SK-N-SH treated with all-trans-retinoic acid at 6 μM for 48 hours (cell line): ENCODE measurements around the gene DHRS12.
A peak's percentile ranks its signal among the peaks of the same experiment; 100 is the strongest.

ENCODE experiments used
- ATAC-seq: fragments of 200-7000 bp; cut with Tn5 transposase; 3 replicates; pipeline ENCODE4 v1.9.1; 2020; ENCODE audit warnings: mild to moderate bottlenecking, moderate library complexity
- ARNTL ChIP-seq: fragments of 450-650 bp; formaldehyde crosslinking; IDR thresholded peaks from 2 replicates; pipeline ENCODE4 v1.5.0; 2020; ENCODE audit warnings: low read depth, mild to moderate bottlenecking, moderate library complexity, borderline replicate concordance
- CREB5 ChIP-seq: fragments of 250-450 bp; sonication (Bioruptor Pico); IDR thresholded peaks from 2 replicates; pipeline ENCODE4 v1.5.1; 2020; ENCODE audit warnings: low read depth, mild to moderate bottlenecking, moderate library complexity
- CSRNP3 ChIP-seq: fragments of 250-450 bp; sonication (Bioruptor Pico); IDR thresholded peaks from 2 replicates; pipeline ENCODE4 v1.5.1; 2021; ENCODE audit warnings: mild to moderate bottlenecking, moderate library complexity
- ESRRG ChIP-seq: fragments of 250-450 bp; sonication (Bioruptor Pico); IDR thresholded peaks from 2 replicates; pipeline ENCODE4 v1.6.1; 2021; ENCODE audit warnings: mild to moderate bottlenecking
- GLIS3 ChIP-seq: fragments of 250-450 bp; sonication (Bioruptor Pico); IDR thresholded peaks from 2 replicates; pipeline ENCODE4 v1.5.0; 2020; ENCODE audit warnings: mild to moderate bottlenecking, moderate library complexity
- ISL1 ChIP-seq: fragments of 250-450 bp; sonication (Bioruptor Pico); IDR thresholded peaks from 2 replicates; pipeline ENCODE4 v2.1.2; 2022; ENCODE audit warnings: mild to moderate bottlenecking, moderate library complexity
- OSR1 ChIP-seq: fragments of 250-450 bp; sonication (Bioruptor Pico); IDR thresholded peaks from 2 replicates; pipeline ENCODE4 v1.8.0; 2022; ENCODE audit warnings: moderate library complexity, mild to moderate bottlenecking, inconsistent platforms
- PATZ1 ChIP-seq: fragments of 250-450 bp; sonication (Bioruptor Pico); IDR thresholded peaks from 2 replicates; pipeline ENCODE4 v1.8.0; 2020; ENCODE audit warnings: mild to moderate bottlenecking, moderate library complexity, borderline replicate concordance
- POU6F1 ChIP-seq: fragments of 250-450 bp; sonication (Bioruptor Pico); IDR thresholded peaks from 2 replicates; pipeline ENCODE4 v1.8.0; 2021; ENCODE audit warnings: low read depth, mild to moderate bottlenecking, moderate library complexity, borderline replicate concordance
- RARB ChIP-seq: fragments of 250-450 bp; sonication (Bioruptor Pico); IDR thresholded peaks from 2 replicates; pipeline ENCODE4 v1.8.0; 2021; ENCODE audit warnings: mild to moderate bottlenecking, moderate library complexity
- SNAI2 ChIP-seq: fragments of 250-450 bp; sonication (Bioruptor Pico); IDR thresholded peaks from 2 replicates; pipeline ENCODE4 v1.5.0; 2020; ENCODE audit warnings: mild to moderate bottlenecking, moderate library complexity
- TCF4 ChIP-seq: fragments of 250-450 bp; sonication (Bioruptor Pico); IDR thresholded peaks from 2 replicates; pipeline ENCODE4 v1.8.0; 2021; ENCODE audit warnings: mild to moderate bottlenecking, moderate library complexity, borderline replicate concordance
- TOX ChIP-seq: fragments of 250-450 bp; sonication (Bioruptor Pico); IDR thresholded peaks from 2 replicates; pipeline ENCODE4 v1.8.0; 2021; ENCODE audit warnings: mild to moderate bottlenecking, moderate library complexity, borderline replicate concordance
- TSHZ2 ChIP-seq: fragments of 250-450 bp; sonication (Bioruptor Pico); IDR thresholded peaks from 2 replicates; pipeline ENCODE4 v1.5.0; 2020; ENCODE audit warnings: mild to moderate bottlenecking, moderate library complexity
- ZC3H10 ChIP-seq: fragments of 250-450 bp; sonication (Bioruptor Pico); IDR thresholded peaks from 2 replicates; pipeline ENCODE4 v1.5.1; 2021; ENCODE audit warnings: mild to moderate bottlenecking, moderate library complexity
- ZFP3 ChIP-seq: fragments of 250-450 bp; sonication (Bioruptor Pico); IDR thresholded peaks from 2 replicates; pipeline ENCODE4 v1.5.0; 2020; ENCODE audit warnings: mild to moderate bottlenecking, moderate library complexity
- ZFP30 ChIP-seq: fragments of 450-650 bp; formaldehyde crosslinking; IDR thresholded peaks from 2 replicates; pipeline ENCODE4 v1.5.0; 2022; ENCODE audit warnings: mild to moderate bottlenecking, moderate library complexity
- ZNF70 ChIP-seq: fragments of 450-650 bp; formaldehyde crosslinking; IDR thresholded peaks from 2 replicates; pipeline ENCODE4 v1.5.0; 2020; ENCODE audit warnings: mild to moderate bottlenecking, moderate library complexity
- ZNF8 ChIP-seq: fragments of 450-650 bp; formaldehyde crosslinking; IDR thresholded peaks from 2 replicates; pipeline ENCODE4 v1.5.0; 2020; ENCODE audit warnings: mild to moderate bottlenecking, moderate library complexity

The DHRS12 gene

GRCh38 chr13:51829568-51829899, 25.6 kb upstream of the DHRS12 start:
- no peak for TF ChIP-seq CREB5 (CRISPR knock-in tag)
- no peak for TF ChIP-seq ISL1 (CRISPR knock-in tag)
- TF ChIP-seq ZNF8 (CRISPR knock-in tag), result no peak
- TF ChIP-seq ZFP30 (CRISPR knock-in tag), result no peak
- no peak for TF ChIP-seq OSR1 (CRISPR knock-in tag)
- no peak for TF ChIP-seq ZFP3
- no peak for ATAC-seq

GRCh38 chr13:51828730-51829567, 25.0 kb upstream of the DHRS12 start:
- no peak for ATAC-seq
- no peak for TF ChIP-seq ZFP3
- TF ChIP-seq GLIS3 (CRISPR knock-in tag), result no peak
- no peak for TF ChIP-seq ZNF8 (CRISPR knock-in tag)
- TF ChIP-seq ZNF70, result no peak
- no peak for TF ChIP-seq POU6F1
- no peak for TF ChIP-seq ARNTL
- TF ChIP-seq TCF4 (CRISPR knock-in tag), result no peak
- no peak for TF ChIP-seq TSHZ2
- TF ChIP-seq ZFP30 (CRISPR knock-in tag), result no peak
- no peak for TF ChIP-seq SNAI2 (CRISPR knock-in tag)
- no peak for TF ChIP-seq ESRRG (CRISPR knock-in tag)
- TF ChIP-seq OSR1 (CRISPR knock-in tag), result no peak
- no peak for TF ChIP-seq CSRNP3 (CRISPR knock-in tag)
- TF ChIP-seq, all 23 proteins: peak for 0

- ATAC-seq, result no peak
- TF ChIP-seq GLIS3 (CRISPR knock-in tag), result no peak
- TF ChIP-seq ZFP30 (CRISPR knock-in tag), result no peak
- no peak for TF ChIP-seq TOX (CRISPR knock-in tag)
- TF ChIP-seq RARB (CRISPR knock-in tag), result no peak
- no peak for TF ChIP-seq PATZ1
Measured at GRCh38 chr13:51827254-51827653, 23.3 kb upstream of the DHRS12 start.

- peak; percentile 33; the same call in 2 of the 3 replicates for ATAC-seq
- no peak for TF ChIP-seq ZNF8 (CRISPR knock-in tag)
- TF ChIP-seq ESRRG (CRISPR knock-in tag), result no peak
- TF ChIP-seq ZFP30 (CRISPR knock-in tag), result no peak
- TF ChIP-seq PATZ1, result no peak
- no peak for TF ChIP-seq ZC3H10 (CRISPR knock-in tag)
- TF ChIP-seq GLIS3 (CRISPR knock-in tag), result no peak
- no peak for TF ChIP-seq TSHZ2
- no peak for TF ChIP-seq TCF4 (CRISPR knock-in tag)
- no peak for TF ChIP-seq POU6F1
- no peak for TF ChIP-seq SNAI2 (CRISPR knock-in tag)
Measured at GRCh38 chr13:51826606-51827005, 22.6 kb upstream of the DHRS12 start.
